GM12878 (cell line): Measurements from ENCODE around the gene PTPRN2. TPM values are rescaled to one million over a fixed set of nuclear protein-coding genes. Genes with fewer than 3 reads are reported as not detected.

Source experiments
- ATAC-seq: fragments of 200-7000 bp; cut with Tn5 transposase; 3 replicates; pipeline ENCODE4 v1.9.1; 2020; ENCODE audit warnings: mild to moderate bottlenecking, moderate library complexity
- BruUV-seq: library from RNA; stranded (reverse); fragments of 400-500 nt; replicated peaks from 2 replicates; lab custom pipeline; 2021; lab: Mats Ljungman, UMichigan
- CTCF ChIA-PET: fragments of 300-600 bp; sonication (Branson Sonifier 250); formaldehyde crosslinking; extraction: SDS; loops from one replicate; lab custom pipeline; 2021; ENCODE audit warnings: inconsistent platforms; lab: Yijun Ruan, JAX
- POLR2A ChIA-PET: fragments of 350-600 bp; formaldehyde crosslinking; extraction: SDS; loops from one replicate; lab custom pipeline; 2021; ENCODE audit warnings: inconsistent platforms; lab: Charles Lee
- RAD21 ChIA-PET: fragments of 300-600 bp; sonication (Branson Sonifier 250); formaldehyde crosslinking; loops from one replicate; lab custom pipeline; 2023; ENCODE audit warnings: antibody characterized with exemption; ENCODE audit not compliant: unreplicated experiment; lab: Charles Lee
- SMC1A ChIA-PET: fragments of 300-600 bp; sonication (Branson Sonifier 250); formaldehyde crosslinking; loops from one replicate; lab custom pipeline; 2023; ENCODE audit not compliant: unreplicated experiment, uncharacterized antibody; lab: Charles Lee
- DNase-seq: peaks from one replicate; pipeline ENCODE4 v3.0.0-alpha.2; 2011; ENCODE audit warnings: low read depth, low spot score
- FAIRE-seq: peaks from 3 replicates; lab custom pipeline; 2011; peaks lifted over from hg19 to GRCh38; lab: Jason Lieb, UNC
- H2AFZ ChIP-seq: 2 replicates; pipeline ENCODE4 v1.6.0; 2011; ENCODE audit warnings: low read depth, low read length, control low read depth; ENCODE audit not compliant: control insufficient read depth
- H3K27ac ChIP-seq: 2 replicates; pipeline ENCODE4 v1.5.1; 2011; ENCODE audit warnings: control low read depth; ENCODE audit not compliant: control insufficient read depth, insufficient read depth
- H3K27me3 ChIP-seq, 2 experiments: replicated peaks in 1 of 2; 2 replicates each; pipeline versions ENCODE4 v1.6.0 to v1.6.1; 2011; ENCODE audit warnings: low read length in 1 of 2; ENCODE audit not compliant: control insufficient read depth in 2 of 2, insufficient read depth in 2 of 2
- H3K36me3 ChIP-seq, 2 experiments: 2 replicates each; pipeline ENCODE4 v1.5.1; 2011; ENCODE audit warnings: low read length in 1 of 2; ENCODE audit not compliant: control insufficient read depth in 2 of 2, insufficient read depth in 2 of 2
- H3K4me1 ChIP-seq: 2 replicates; pipeline ENCODE4 v1.6.1; 2011; ENCODE audit warnings: mild to moderate bottlenecking, low read length, moderate library complexity, mixed read lengths; ENCODE audit not compliant: control insufficient read depth, insufficient read depth
- H3K4me2 ChIP-seq: 2 replicates; pipeline ENCODE4 v1.6.0; 2011; ENCODE audit warnings: control low read depth; ENCODE audit not compliant: control insufficient read depth, insufficient read depth
- H3K4me3 ChIP-seq: fragments of 200-600 bp; sonication (generic); 2 replicates; pipeline ENCODE4 v1.5.1; 2016
- H3K79me2 ChIP-seq: 2 replicates; pipeline ENCODE4 v1.6.0; 2011; ENCODE audit warnings: low read length; ENCODE audit not compliant: control insufficient read depth, insufficient read depth
- H3K9ac ChIP-seq: 2 replicates; pipeline ENCODE4 v1.8.0; 2011; ENCODE audit warnings: low read length, control low read depth, mixed read lengths; ENCODE audit not compliant: control insufficient read depth, insufficient read depth
- H3K9me3 ChIP-seq: replicated peaks from 3 replicates; pipeline ENCODE4 v1.5.1; 2011; ENCODE audit warnings: mild to moderate bottlenecking, low read length; ENCODE audit not compliant: control insufficient read depth, insufficient read depth
- H4K20me1 ChIP-seq: 2 replicates; pipeline ENCODE4 v1.6.0; 2011; ENCODE audit not compliant: control insufficient read depth, insufficient read depth
- BACH1 ChIP-seq: fragments of 450-650 bp; IDR thresholded peaks from 2 replicates; pipeline ENCODE4 v1.6.1; 2017; ENCODE audit warnings: mild to moderate bottlenecking, borderline replicate concordance
- BHLHE40 ChIP-seq, 2 experiments: fragments of 450-650 bp in 1 of 2; IDR thresholded peaks; 2 replicates each; pipeline ENCODE4 v1.6.1; 2011 to 2017; ENCODE audit warnings: low read depth in 2 of 2, borderline replicate concordance in 1 of 2, improper control_type of control experiment in 1 of 2, low read length in 1 of 2, mild to moderate bottlenecking in 1 of 2
- BMI1 ChIP-seq: fragments of 450-650 bp; IDR thresholded peaks from 2 replicates; pipeline ENCODE4 v1.6.1; 2016; ENCODE audit warnings: mild to moderate bottlenecking, moderate library complexity, borderline replicate concordance
- CHD2 ChIP-seq: IDR thresholded peaks from 2 replicates; pipeline ENCODE4 v1.6.1; 2011; ENCODE audit warnings: low read depth, low read length, improper control_type of control experiment, borderline replicate concordance
- EED ChIP-seq: sonication (generic); IDR thresholded peaks from 2 replicates; pipeline ENCODE4 v1.6.1; 2016; ENCODE audit warnings: antibody characterized with exemption, low read depth
- EGR1 ChIP-seq, 2 experiments: IDR thresholded peaks; 1 replicate in 1 of 2; 2 replicates in 1 of 2; pipeline ENCODE4 v1.6.1; 2011 to 2012; ENCODE audit warnings: low read depth in 2 of 2, low read length in 2 of 2, borderline replicate concordance in 1 of 2, mild to moderate bottlenecking in 1 of 2, moderate library complexity in 1 of 2
- EP300 ChIP-seq, 2 experiments: fragments of 150-350 bp in 1 of 2; IDR thresholded peaks; 2 replicates each; pipeline ENCODE4 v1.6.1; 2011 to 2012; ENCODE audit warnings: low read depth in 2 of 2, low read length in 2 of 2, borderline replicate concordance in 1 of 2, improper control_type of control experiment in 1 of 2, inconsistent platforms in 1 of 2; ENCODE audit not compliant: control insufficient read depth in 1 of 2
- HCFC1 ChIP-seq: fragments of 150-350 bp; IDR thresholded peaks from 2 replicates; pipeline ENCODE4 v1.6.1; 2014; ENCODE audit warnings: low read length
- MTA3 ChIP-seq: IDR thresholded peaks from 2 replicates; pipeline ENCODE4 v1.6.1; 2012; ENCODE audit warnings: low read length, inconsistent platforms, borderline replicate concordance
- NFXL1 ChIP-seq: fragments of 450-650 bp; IDR thresholded peaks from 2 replicates; pipeline ENCODE4 v1.6.1; 2017; ENCODE audit warnings: antibody characterized with exemption, mild to moderate bottlenecking, borderline replicate concordance
- RCOR1 ChIP-seq: conservative IDR thresholded peaks from 2 replicates; pipeline ENCODE4 v1.6.1; 2012; ENCODE audit warnings: low read depth, low read length, improper control_type of control experiment
- SMARCA5 ChIP-seq: fragments of 450-650 bp; IDR thresholded peaks from 2 replicates; pipeline ENCODE4 v1.6.1; 2017; ENCODE audit warnings: mild to moderate bottlenecking
- TAF1 ChIP-seq: IDR thresholded peaks from 2 replicates; pipeline ENCODE4 v1.6.1; 2011; ENCODE audit warnings: mild to moderate bottlenecking, low read depth, low read length, borderline replicate concordance
- TCF12 ChIP-seq: IDR thresholded peaks from 2 replicates; pipeline ENCODE4 v1.6.1; 2011; ENCODE audit warnings: low read depth, mild to moderate bottlenecking, low read length
- WGBS: methylation state at CpG from one replicate; pipeline ENCODE4 v1.1.6; 2016; ENCODE audit warnings: low lambda C conversion rate; ENCODE audit not compliant: insufficient replicate concordance, insufficient coverage; ENCODE audit errors: missing lambda C conversion rate; 5-methylcytosine and 5-hydroxymethylcytosine counted together
- in situ Hi-C: fragments of 300-500 bp; cut with MboI; formaldehyde crosslinking; loops from 9 replicates; pipeline ENCODE4 v1.14.3; 2018; ENCODE audit warnings: mixed read lengths
- intact Hi-C: fragments of 100-400 bp; cut with micrococcal nuclease; formaldehyde crosslinking; loops from one replicate; pipeline ENCODE4 v1.14.2; 2022; ENCODE audit not compliant: unreplicated experiment
- polyA plus RNA-seq, 11 experiments: library from polyadenylated mRNA; depleted of rRNA in 4 of 11; unstranded in 6 of 11; stranded (reverse) in 5 of 11; fragments of >200 nt; fragmentation: Nextera tagmentation in 4 of 11; fragmentation: Illumina TruSeq in 1 of 11; extraction: Ambion mirVana in 4 of 11; extraction: Trizol in 1 of 11; gene quantifications; 1 replicate in 1 of 11; 2 replicates in 10 of 11; pipeline versions ENCODE4 v1.2.1 to v1.2.3, GENCODE V29; 2011 to 2016; ENCODE audit warnings: inconsistent platforms in 2 of 11, missing spikeins in 2 of 11, low read depth in 1 of 11
- total RNA-seq, 4 experiments: library from RNA; depleted of rRNA in 3 of 4; stranded (reverse); fragments of >200 nt in 3 of 4; fragmentation: Illumina TruSeq in 1 of 4; extraction: Trizol in 1 of 4; gene quantifications; 2 replicates each; pipeline versions ENCODE4 v1.2.1 to v1.2.3, GENCODE V29; 2013 to 2021

PTPRN2 gene
- total and polyA plus RNA-seq, 10 of the 15 experiments (the other 5 are each of a cell fraction or from before 2014, with no cell fraction given) = 5.4 TPM; not detected in 9

DNA sequence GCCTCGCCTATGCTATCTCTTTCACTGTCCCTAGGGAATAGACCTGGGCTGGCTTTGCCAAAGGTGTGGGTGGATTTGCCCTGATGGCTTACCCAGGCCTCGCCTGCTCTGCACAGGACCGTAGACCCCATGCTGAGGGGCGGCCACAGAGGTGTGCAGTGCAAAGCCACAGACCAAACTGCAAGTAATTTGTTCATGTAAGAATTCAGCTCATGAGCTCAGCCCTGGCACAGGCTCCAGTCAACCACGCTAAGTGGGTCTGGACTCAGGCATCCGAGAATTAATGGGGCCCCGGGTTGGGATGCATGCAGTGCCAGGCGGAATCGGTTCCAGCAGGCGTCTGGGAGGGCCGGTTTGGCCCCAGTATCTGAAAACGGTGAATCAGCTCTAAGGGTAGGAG, 805.6 kb downstream of the PTPRN2 start:
- DNase-seq = no peak
- no peak overlapping the region for H3K4me2 ChIP-seq
- 52% methylated on average over 12 of the region's 12 CpGs for WGBS
- TF ChIP-seq MTA3 (no peak), NFXL1 (no peak), SMARCA5 (no peak), CHD2 (no peak), EP300 (IDR thresholded peaks at IDR 0.05; ENCODE audit: borderline replicate concordance in 1 of 2, control insufficient read depth in 1 of 2, low read depth in 2 of 2, low read length in 2 of 2) (no peak), BHLHE40 (IDR thresholded peaks at IDR 0.05; ENCODE audit: borderline replicate concordance in 1 of 2, low read depth in 2 of 2, low read length in 1 of 2) (no peak), HCFC1 (no peak)
- TF ChIP-seq, all 136 proteins: peak for 0
- intact Hi-C loops (no loop called here), in situ Hi-C loops (no loop called here)
- no TSS peak for BruUV-seq
- no peak overlapping the region for H2AFZ ChIP-seq
- no peaks in the 10 kb centered on the region for H3K79me2 ChIP-seq
- FAIRE-seq (no peak), ATAC-seq (no peak)
- no peaks in the 10 kb centered on the region for H3K4me1 ChIP-seq
- H3K27me3 ChIP-seq = no peaks in the 10 kb centered on the region
- CTCF ChIA-PET = no interaction called here
- H3K27ac ChIP-seq = no peak overlapping the region
- H3K9ac ChIP-seq = no peak overlapping the region
- RAD21 ChIA-PET = no interaction called here
- no peak overlapping the region for H3K4me3 ChIP-seq
- POLR2A ChIA-PET = no interaction called here
- no peaks in the 10 kb centered on the region for H4K20me1 ChIP-seq
- H3K36me3 ChIP-seq = no peaks in the 10 kb centered on the region
- SMC1A ChIA-PET = no interaction called here
- no peaks in the 10 kb centered on the region; the same call in 2 of the 3 replicates for H3K9me3 ChIP-seq

GRCh38 chr7:157780721-157781120, 806.9 kb downstream of the PTPRN2 start:
- intact Hi-C loops = no loop called here
- H3K4me2 ChIP-seq = no peak overlapping the region
- H3K9ac ChIP-seq = no peak overlapping the region
- DNase-seq = no peak
- 46% methylated on average over 15 of the region's 15 CpGs for WGBS
- ATAC-seq = no peak
- no TSS peak for BruUV-seq
- no peaks in the 10 kb centered on the region for H3K79me2 ChIP-seq
- ChIA-PET CTCF (no interaction called here), RAD21 (no interaction called here), SMC1A (no interaction called here), POLR2A (no interaction called here)
- no peak overlapping the region for H2AFZ ChIP-seq
- no peak overlapping the region for H3K27ac ChIP-seq
- H3K36me3 ChIP-seq = no peaks in the 10 kb centered on the region
- H3K4me1 ChIP-seq = no peaks in the 10 kb centered on the region
- no peak overlapping the region for H3K4me3 ChIP-seq
- H4K20me1 ChIP-seq = no peaks in the 10 kb centered on the region
- in situ Hi-C loops = no loop called here
- no peak for FAIRE-seq
- H3K9me3 ChIP-seq = no peaks in the 10 kb centered on the region; the same call in 2 of the 3 replicates
- H3K27me3 ChIP-seq = no peaks in the 10 kb centered on the region
- TF ChIP-seq RCOR1 (no peak), BMI1 (no peak), TCF12 (no peak), BACH1 (no peak), TAF1 (no peak), EGR1 (IDR thresholded peaks at IDR 0.05; ENCODE audit: borderline replicate concordance in 1 of 2, low read depth in 2 of 2, low read length in 2 of 2) (no peak), EED (no peak)
